Activated B cell treated with CpG ODN at 0.5 μM for 24 hours (primary cell): ENCODE data around the gene PNPLA3. TPM values are rescaled to one million over a fixed set of nuclear protein-coding genes. Genes with fewer than 3 reads are reported as not detected.

Experiments used
- ATAC-seq: fragments of 200-7000 bp; cut with Tn5 transposase; one replicate; pipeline ENCODE4 v1.10.0; 2021; ENCODE audit warnings: low read depth, mild to moderate bottlenecking, moderate library complexity
- CTCF ChIA-PET: fragments of 350-600 bp; sonication (Branson Sonifier 250); formaldehyde crosslinking; loops from one replicate; lab custom pipeline; 2021; ENCODE audit warnings: antibody characterized with exemption; lab: Charles Lee
- POLR2A ChIA-PET: fragments of 350-600 bp; sonication (Branson Sonifier 250); formaldehyde crosslinking; loops from one replicate; lab custom pipeline; 2021; ENCODE audit warnings: antibody characterized with exemption; lab: Charles Lee
- DNase-seq: peaks from one replicate; pipeline ENCODE4 v3.0.0; 2022
- H3K27ac Mint-ChIP-seq: one replicate; pipeline ENCODE4 v1.8.0; 2020; ENCODE audit warnings: mixed read lengths
- H3K27me3 Mint-ChIP-seq: one replicate; pipeline ENCODE4 v1.8.0; 2021; ENCODE audit warnings: mixed read lengths
- H3K36me3 Mint-ChIP-seq: one replicate; pipeline ENCODE4 v1.8.0; 2021; ENCODE audit warnings: low read depth, mixed read lengths
- H3K4me1 Mint-ChIP-seq: one replicate; pipeline ENCODE4 v1.8.0; 2021; ENCODE audit warnings: mixed read lengths
- H3K4me3 Mint-ChIP-seq: one replicate; pipeline ENCODE4 v1.8.0; 2020; ENCODE audit warnings: mild to moderate bottlenecking, mixed read lengths
- H3K9me3 Mint-ChIP-seq: one replicate; pipeline ENCODE4 v1.8.0; 2020; ENCODE audit warnings: mixed read lengths
- CTCF ChIP-seq: fragments of 200-600 bp; IDR thresholded peaks from one replicate; pipeline ENCODE4 v1.8.0; 2022; ENCODE audit warnings: antibody characterized with exemption, mild to moderate bottlenecking
- intact Hi-C: fragments of 100-400 bp; cut with micrococcal nuclease; formaldehyde crosslinking; loops from one replicate; pipeline ENCODE4 v1.15.1; 2024
- total RNA-seq: library from RNA; stranded (reverse); gene quantifications from 2 replicates; pipeline ENCODE4 v1.2.3, GENCODE V29; 2022

The PNPLA3 gene
- total RNA-seq, 1 donor from 2014 or later: 0.33 TPM

GRCh38 chr22:43919106-43919973 lies 4.3 kb upstream of the PNPLA3 start:
- DNase-seq (no peak), ATAC-seq (no peak)
- POLR2A ChIA-PET: no interaction called here
- intact Hi-C loops: no loop called here
- Mint-ChIP-seq H3K27ac (no peak overlapping the region), H3K9me3 (no peaks in the 10 kb centered on the region), H3K36me3 (no peaks in the 10 kb centered on the region), H3K4me3 (no peak overlapping the region), H3K27me3 (peaks cover 35% of the 10 kb centered on the region), H3K4me1 (peaks cover 4% of the 10 kb centered on the region)
- CTCF ChIA-PET: no interaction called here
- TF ChIP-seq CTCF: no peak

GRCh38 chr22:43921370-43921769 lies 2.2 kb upstream of the PNPLA3 start:
- ATAC-seq (no peak), DNase-seq (no peak)
- Mint-ChIP-seq H3K9me3 (no peaks in the 10 kb centered on the region), H3K4me3 (no peak overlapping the region), H3K27ac (no peak overlapping the region), H3K36me3 (no peaks in the 10 kb centered on the region), H3K27me3 (peaks cover 43% of the 10 kb centered on the region), H3K4me1 (peaks cover 6% of the 10 kb centered on the region)
- ChIA-PET POLR2A (no interaction called here), CTCF (no interaction called here)
- no peak for TF ChIP-seq CTCF
- intact Hi-C loops: no loop called here

- DNase-seq: no peak
- H3K27ac Mint-ChIP-seq: no peak overlapping the region
- H3K36me3 Mint-ChIP-seq: no peaks in the 10 kb centered on the region
- CTCF ChIA-PET: no interaction called here
- no peak overlapping the region for H3K4me3 Mint-ChIP-seq
- H3K4me1 Mint-ChIP-seq: peaks cover 6% of the 10 kb centered on the region
- peaks cover 39% of the 10 kb centered on the region for H3K27me3 Mint-ChIP-seq
- POLR2A ChIA-PET: no interaction called here
- no peak for TF ChIP-seq CTCF
- intact Hi-C loops: no loop called here
- H3K9me3 Mint-ChIP-seq: no peaks in the 10 kb centered on the region
- no peak for ATAC-seq
Observed at GRCh38 chr22:43922123-43922522, 1.5 kb upstream of the PNPLA3 start.

- no peaks in the 10 kb centered on the region for H3K36me3 Mint-ChIP-seq
- CTCF ChIA-PET: interaction anchor here (1.2 kb wide), 1 partner anchor 70 kb away, joined by 3 read pairs; no protein-coding TSS in a partner anchor
- peak; percentile 52 for ATAC-seq
- H3K4me1 Mint-ChIP-seq: peaks cover 6% of the 10 kb centered on the region
- DNase-seq: no peak
- peak overlapping the region; percentile 46 for H3K27ac Mint-ChIP-seq
- intact Hi-C loops: loop anchor here (1.0 kb wide), 1 partner anchor 32 kb away; the partner anchor contains the start of gene SAMM50
- peaks cover 33% of the 10 kb centered on the region for H3K27me3 Mint-ChIP-seq
- no peaks in the 10 kb centered on the region for H3K9me3 Mint-ChIP-seq
- POLR2A ChIA-PET: interaction anchor here (1.3 kb wide), 1 partner anchor 32 kb away, joined by 3 read pairs; the partner anchor contains the start of gene SAMM50
- H3K4me3 Mint-ChIP-seq: peak overlapping the region; percentile 88
- no peak for TF ChIP-seq CTCF
Observed at GRCh38 chr22:43923191-43923590, 414 bp upstream of the PNPLA3 start.

- ChIA-PET POLR2A (no interaction called here), CTCF (no interaction called here)
- Mint-ChIP-seq H3K27me3 (peaks cover 28% of the 10 kb centered on the region), H3K4me3 (peak overlapping the region; percentile 62), H3K36me3 (no peaks in the 10 kb centered on the region), H3K27ac (no peak overlapping the region), H3K4me1 (peaks cover 6% of the 10 kb centered on the region), H3K9me3 (no peaks in the 10 kb centered on the region)
- DNase-seq: no peak
- intact Hi-C loops: no loop called here
- no peak for TF ChIP-seq CTCF
- no peak for ATAC-seq
Observed at GRCh38 chr22:43924877-43925276, 1.3 kb downstream of the PNPLA3 start.
